WTC11 (cell line): ENCODE measurements around the gene POU2F3.

Experiments used
- JUN ChIP-seq: sonication (generic); formaldehyde crosslinking; IDR thresholded peaks from 2 replicates; pipeline ENCODE4 v1.8.0; 2023; ENCODE audit warnings: mild to moderate bottlenecking, missing genetic modification reagents
- SMAD3 ChIP-seq: sonication (generic); formaldehyde crosslinking; IDR thresholded peaks from 2 replicates; pipeline ENCODE4 v1.8.0; 2022; ENCODE audit warnings: missing genetic modification reagents, mild to moderate bottlenecking, borderline replicate concordance
- SP1 ChIP-seq: sonication (generic); formaldehyde crosslinking; conservative IDR thresholded peaks from 2 replicates; pipeline ENCODE4 v1.8.1; 2022; ENCODE audit warnings: missing genetic modification reagents
- TP53 ChIP-seq: sonication (generic); formaldehyde crosslinking; IDR thresholded peaks from 2 replicates; pipeline ENCODE4 v1.8.1; 2023; ENCODE audit warnings: mild to moderate bottlenecking, missing genetic modification reagents
- ZNF317 ChIP-seq: sonication (generic); formaldehyde crosslinking; IDR thresholded peaks from 2 replicates; pipeline ENCODE4 v1.8.1; 2023; ENCODE audit warnings: low read depth, mild to moderate bottlenecking, moderate library complexity, missing genetic modification reagents, borderline replicate concordance
- TF ChIP-seq, protein P1 (sequence below): fragments of 200-600 bp; IDR thresholded peaks from 2 replicates; pipeline ENCODE4 v1.8.0; 2022; ENCODE audit warnings: antibody characterized with exemption

DNA sequence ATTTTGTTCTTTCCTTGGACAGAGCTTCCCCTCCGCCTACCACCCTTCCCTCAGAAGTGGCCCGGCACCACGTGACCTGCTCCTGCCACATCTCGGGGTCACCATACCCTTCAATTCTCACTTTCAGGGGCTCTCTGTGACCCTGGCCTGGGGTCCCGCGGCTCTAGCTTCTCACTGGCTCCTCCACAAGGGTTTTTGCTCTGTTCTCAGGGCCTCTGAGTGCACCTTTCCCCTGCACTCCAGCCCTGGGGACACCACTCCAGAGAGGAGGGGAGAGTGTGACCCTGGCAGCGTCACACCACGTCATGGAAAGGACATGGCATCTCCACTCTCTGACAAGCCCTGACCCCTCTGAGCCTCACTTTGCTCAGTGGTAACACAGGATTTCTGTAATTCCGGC, 17.4 kb downstream of the POU2F3 start:
- TF ChIP-seq, protein P1, sequence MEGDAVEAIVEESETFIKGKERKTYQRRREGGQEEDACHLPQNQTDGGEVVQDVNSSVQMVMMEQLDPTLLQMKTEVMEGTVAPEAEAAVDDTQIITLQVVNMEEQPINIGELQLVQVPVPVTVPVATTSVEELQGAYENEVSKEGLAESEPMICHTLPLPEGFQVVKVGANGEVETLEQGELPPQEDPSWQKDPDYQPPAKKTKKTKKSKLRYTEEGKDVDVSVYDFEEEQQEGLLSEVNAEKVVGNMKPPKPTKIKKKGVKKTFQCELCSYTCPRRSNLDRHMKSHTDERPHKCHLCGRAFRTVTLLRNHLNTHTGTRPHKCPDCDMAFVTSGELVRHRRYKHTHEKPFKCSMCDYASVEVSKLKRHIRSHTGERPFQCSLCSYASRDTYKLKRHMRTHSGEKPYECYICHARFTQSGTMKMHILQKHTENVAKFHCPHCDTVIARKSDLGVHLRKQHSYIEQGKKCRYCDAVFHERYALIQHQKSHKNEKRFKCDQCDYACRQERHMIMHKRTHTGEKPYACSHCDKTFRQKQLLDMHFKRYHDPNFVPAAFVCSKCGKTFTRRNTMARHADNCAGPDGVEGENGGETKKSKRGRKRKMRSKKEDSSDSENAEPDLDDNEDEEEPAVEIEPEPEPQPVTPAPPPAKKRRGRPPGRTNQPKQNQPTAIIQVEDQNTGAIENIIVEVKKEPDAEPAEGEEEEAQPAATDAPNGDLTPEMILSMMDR: no peak
- TF ChIP-seq SMAD3 (CRISPR knock-in tag) (no peak), JUN (CRISPR knock-in tag) (no peak), ZNF317 (no peak), TP53 (CRISPR knock-in tag) (no peak), SP1 (CRISPR knock-in tag) (no peak)
